GM19035 (cell line): ENCODE data around the gene SMAD7.

Source experiments
- ATAC-seq: cut with Tn5 transposase; IDR thresholded peaks from one replicate; pipeline ENCODE4 v1.9.1; 2021; ENCODE audit not compliant: unreplicated experiment

The SMAD7 gene

DNA sequence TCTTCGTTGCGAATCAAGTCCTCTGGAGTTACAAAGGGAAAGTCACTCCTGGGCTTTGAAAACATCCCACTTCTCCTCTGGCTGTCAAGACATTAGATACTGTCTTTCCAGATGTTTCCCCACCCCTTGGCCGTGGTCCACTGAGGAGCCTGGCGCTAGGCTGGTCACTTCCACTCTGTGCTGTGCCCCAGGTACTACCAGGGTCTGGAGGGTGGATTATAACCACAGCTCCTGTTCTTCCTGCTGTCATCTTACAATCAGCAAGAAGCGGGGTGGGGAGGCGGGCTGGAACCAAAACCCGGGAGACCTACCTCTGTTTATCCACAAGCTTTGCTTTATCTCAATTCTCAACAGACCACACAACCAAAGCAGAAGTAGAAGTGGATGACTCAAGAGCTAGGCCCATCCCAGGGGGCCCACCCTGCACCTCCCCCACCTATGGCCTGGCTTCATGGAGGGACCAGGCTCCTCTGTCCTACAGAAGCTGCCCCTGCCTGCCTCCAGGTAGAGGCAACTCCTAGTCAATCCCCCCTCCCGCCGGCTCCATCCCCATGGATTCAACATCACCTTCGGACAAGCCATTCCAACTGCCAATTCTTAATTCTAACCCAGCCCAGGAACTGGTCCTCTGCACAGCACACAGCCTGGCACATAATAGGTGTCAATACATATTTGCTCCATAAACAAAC is 17.8 kb downstream of the SMAD7 start:
- ATAC-seq, result no peak

- ATAC-seq, result no peak
Measured at GRCh38 chr18:48932462-48932818, 18.3 kb downstream of the SMAD7 start.

DNA sequence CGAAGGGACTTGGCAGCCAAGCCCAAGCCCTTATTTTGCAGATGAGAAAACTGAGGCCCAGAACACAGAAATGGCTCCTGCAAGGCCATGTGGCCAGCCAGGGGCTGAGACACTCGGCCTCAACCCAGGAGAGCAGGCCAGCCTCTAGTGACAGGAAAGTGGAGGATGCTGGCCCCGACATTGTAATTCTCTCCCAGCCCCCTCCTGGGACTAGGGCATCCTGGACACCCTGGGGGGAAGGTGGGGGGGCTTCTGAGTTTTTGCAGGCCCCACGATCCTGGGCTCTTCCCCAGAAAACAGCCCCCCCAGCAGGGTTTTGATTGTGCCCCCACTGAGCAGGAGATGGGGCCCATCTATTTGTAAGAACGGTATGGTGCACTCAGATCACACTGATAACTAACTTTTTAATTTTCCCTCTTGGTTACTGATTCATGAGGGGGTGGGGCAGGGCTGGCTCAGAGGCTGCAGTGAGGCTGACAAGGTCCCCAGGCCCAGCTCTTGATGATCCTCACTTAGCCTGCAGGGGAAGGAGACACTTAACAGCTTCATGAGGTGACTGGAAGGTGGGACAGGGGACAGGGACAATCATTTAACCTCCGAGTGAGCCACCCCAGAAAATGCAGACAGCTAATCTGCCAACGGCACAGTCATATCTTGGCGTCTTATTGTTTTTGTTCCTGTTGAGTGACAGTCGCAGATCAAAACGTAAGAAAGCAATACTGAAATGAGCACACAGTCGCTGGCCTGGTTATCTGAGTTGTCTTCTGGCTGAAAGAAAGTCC is 18.9 kb downstream of the SMAD7 start:
- no peak for ATAC-seq

GRCh38 chr18:48930926-48931325 is 19.8 kb downstream of the SMAD7 start:
- no peak for ATAC-seq

DNA sequence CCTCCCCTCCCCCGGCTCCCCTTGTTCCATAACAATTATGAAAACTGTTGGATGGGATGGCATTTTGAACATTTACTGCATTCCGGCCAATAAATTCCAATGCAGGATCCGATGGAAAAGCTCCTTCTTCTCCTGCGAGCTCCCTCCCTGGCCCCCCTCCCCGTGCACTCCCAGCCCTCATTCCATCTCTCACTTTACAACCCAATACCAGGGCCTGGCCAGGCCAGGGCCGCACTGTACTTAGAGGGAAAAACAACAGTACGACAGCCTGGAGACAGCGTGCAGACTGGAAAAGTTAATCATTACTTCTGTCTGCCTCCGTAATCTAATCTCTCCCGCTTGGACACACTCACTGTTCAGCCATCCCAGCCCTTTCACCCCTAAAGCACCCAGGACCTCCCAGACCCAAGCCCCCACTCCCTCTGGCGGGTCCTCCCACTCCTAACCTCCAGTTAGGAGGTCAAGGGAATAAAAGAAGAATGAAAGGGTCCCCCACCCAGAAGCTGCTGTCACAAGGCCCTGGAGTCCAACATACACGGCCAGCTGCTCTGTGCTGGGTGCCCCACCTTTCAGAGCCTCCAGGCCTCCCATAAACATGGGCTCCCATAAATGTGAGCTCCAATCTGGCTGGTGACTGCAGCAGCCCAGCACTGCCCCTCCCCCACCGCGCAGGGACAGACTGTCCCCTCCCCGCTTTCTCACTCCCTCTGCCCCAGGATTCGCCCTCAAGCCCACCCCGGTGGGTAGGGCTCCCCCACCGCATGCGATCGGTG is 20.6 kb downstream of the SMAD7 start:
- no peak for ATAC-seq

GRCh38 chr18:48929212-48929612 is 21.6 kb downstream of the SMAD7 start:
- ATAC-seq, result no peak

- ATAC-seq, result peak; percentile 75
Measured at GRCh38 chr18:48928787-48929186, 22.0 kb downstream of the SMAD7 start.

DNA sequence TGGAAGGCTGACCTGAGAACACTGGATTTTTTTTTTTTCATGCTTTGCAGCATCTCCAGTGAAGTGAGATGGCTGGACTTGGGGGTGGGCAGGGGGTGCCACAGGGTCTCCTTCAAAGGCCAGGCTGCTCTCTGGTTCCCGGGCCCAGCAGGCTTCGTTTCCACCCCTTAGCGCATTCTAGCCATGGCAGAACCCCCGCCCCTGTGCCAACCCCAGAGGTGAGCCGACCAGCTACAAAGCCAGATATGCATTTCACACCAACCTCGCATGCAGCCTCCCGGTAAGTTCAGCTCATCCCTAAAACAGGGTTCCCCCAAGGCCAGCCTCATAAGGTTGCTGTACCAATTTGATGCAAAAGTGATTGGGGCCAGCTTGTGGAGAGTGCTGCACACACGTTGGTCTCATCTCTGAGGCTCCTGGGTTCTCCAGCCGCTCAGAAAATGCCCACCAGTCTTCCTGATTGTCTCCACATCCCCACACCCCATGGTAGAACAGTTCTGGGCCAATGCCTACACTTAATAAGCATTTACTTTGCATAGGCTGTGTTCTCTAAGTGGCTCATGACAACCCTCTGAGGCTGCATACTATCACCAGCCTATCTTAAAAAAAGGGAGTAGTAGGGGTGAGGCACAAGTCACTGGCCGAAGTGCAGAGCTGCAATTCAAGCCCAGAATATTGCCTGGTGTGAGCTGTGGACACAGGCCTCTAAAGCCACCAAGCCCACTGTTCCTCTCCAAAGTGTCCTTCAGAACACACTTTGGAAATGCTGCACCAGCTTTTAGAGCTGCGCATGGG is 23.3 kb downstream of the SMAD7 start:
- no peak for ATAC-seq

- no peak for ATAC-seq
Measured at GRCh38 chr18:48926420-48926857, 24.3 kb downstream of the SMAD7 start.

DNA sequence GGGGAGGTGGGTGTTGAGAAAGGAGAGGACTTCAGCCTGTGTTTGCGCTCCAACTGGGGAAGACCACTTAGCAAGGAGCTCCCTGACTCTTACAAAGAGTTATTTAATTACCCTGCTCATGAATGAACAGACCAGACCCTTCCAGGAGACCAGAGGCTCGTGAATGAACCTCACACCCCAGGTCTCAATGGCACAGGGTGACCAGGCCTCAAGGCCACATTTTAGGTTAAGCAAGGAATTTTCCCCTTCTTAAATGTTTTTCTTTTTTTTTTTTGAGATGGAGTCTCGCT is 25.3 kb downstream of the SMAD7 start:
- no peak for ATAC-seq

- no peak for ATAC-seq
Measured at GRCh38 chr18:48924630-48925490, 25.9 kb downstream of the SMAD7 start.

- no peak for ATAC-seq
Measured at GRCh38 chr18:48923746-48924629, 26.8 kb downstream of the SMAD7 start.

- no peak for ATAC-seq
Measured at GRCh38 chr18:48922801-48923730, 27.7 kb downstream of the SMAD7 start.

- ATAC-seq, result no peak
Measured at GRCh38 chr18:48922226-48922800, 28.5 kb downstream of the SMAD7 start.

DNA sequence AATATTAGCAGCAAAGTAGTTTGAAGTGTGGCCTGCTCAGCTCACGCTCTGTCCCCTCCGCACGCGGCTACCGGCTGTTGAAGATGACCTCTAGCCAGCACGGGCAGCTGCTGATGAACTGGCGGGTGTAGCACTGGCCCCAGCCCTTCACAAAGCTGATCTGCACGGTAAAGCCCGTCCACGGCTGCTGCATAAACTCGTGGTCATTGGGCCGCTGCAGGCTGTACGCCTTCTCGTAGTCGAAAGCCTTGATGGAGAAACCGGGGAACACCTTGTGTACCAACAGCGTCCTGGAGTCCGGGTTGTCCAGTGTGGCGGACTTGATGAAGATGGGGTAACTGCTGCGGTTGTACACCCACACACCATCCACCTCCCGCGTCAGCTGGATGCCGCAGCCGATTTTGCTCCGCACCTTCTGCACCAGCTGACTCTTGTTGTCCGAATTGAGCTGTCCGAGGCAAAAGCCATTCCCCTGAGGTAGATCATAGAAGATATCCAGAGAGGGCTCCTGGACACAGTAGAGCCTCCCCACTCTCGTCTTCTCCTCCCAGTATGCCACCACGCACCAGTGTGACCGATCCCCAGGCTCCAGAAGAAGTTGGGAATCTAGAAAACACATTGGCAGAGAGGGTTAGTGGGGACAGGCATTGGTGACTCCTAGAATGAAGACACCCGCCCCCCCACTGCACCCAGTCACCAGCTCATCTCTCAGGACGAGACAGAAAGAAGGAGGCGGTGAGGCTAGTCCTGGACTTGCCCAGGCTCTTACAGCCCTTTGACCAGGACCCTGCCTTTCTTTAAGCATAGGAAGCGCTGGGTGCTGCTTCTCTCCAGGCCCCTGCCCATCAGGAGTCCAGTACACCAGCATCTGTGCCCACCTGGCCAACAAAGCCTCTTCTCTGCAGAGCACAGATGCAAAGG is 29.2 kb downstream of the SMAD7 start:
- ATAC-seq, result no peak

DNA sequence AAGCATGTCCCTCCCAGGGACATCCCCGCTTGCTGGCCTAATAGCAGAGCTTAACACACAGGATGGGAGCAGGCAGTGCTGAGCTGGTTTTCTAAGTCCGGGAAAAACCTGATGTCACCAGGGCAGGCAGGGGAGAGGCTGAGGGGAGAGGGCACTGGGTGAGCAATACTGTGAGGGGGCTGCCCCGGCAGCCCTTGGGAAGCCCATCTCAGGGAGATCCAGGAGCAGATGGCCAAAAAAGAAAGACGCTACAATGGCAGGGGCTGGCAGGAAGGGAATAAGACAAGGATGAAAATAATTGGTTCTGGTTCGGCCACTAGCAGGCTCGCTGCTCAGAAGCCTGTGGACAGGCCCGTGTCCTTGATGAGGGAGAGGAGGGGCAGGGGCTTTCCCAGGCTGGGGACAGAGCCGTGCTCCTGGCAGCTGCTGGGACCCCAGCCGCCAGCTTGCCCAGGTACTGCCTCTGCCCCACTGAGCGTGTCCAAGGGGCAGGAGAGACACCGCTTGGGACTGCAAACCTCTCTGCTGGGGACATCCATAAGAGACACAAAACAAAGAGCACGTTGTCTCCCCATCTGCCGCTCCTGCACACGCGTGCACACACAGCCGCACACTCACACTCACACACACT is 30.2 kb downstream of the SMAD7 start:
- ATAC-seq, result no peak
